Vagina (tissue), 2 donors: ENCODE results near the gene GABRA6.

Experiments
- POLR2A ChIP-seq, 2 donors: fragments of 450-650 bp; IDR thresholded peaks; one replicate each; pipeline ENCODE4 v1.6.1; 2017; ENCODE audit warnings: antibody characterized with exemption in 2 of 2, mild to moderate bottlenecking in 2 of 2, moderate library complexity in 2 of 2
- TF ChIP-seq, protein P1 (sequence below), 3 experiments: fragments of 450-650 bp in 2 of 3; fragments of 200-600 bp in 1 of 3; sonication (generic) in 1 of 3; IDR thresholded peaks; one replicate each; pipeline ENCODE4 v1.5.1; 2017 to 2019; ENCODE audit warnings: antibody characterized with exemption in 3 of 3, mild to moderate bottlenecking in 2 of 3, moderate library complexity in 2 of 3

DNA sequence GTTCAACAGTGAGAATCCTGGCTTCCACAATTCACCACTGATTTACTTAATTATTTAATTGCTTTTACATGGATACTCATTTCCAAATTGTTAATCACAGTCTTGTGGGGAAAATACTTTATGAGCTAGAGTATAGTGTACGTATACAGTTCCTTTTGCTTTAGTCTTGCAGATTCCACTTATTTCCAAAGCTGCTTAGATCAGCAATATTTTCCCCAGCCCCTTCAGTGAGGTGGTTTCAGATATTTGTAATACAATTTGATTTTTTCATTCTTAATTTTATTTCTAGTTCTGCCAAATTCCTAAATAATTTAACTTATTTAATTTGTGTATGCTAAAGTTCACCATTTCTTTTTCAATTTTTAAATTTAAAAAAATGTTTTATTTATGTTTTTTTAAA is 40.3 kb upstream of the GABRA6 start:
- TF ChIP-seq, protein P1, sequence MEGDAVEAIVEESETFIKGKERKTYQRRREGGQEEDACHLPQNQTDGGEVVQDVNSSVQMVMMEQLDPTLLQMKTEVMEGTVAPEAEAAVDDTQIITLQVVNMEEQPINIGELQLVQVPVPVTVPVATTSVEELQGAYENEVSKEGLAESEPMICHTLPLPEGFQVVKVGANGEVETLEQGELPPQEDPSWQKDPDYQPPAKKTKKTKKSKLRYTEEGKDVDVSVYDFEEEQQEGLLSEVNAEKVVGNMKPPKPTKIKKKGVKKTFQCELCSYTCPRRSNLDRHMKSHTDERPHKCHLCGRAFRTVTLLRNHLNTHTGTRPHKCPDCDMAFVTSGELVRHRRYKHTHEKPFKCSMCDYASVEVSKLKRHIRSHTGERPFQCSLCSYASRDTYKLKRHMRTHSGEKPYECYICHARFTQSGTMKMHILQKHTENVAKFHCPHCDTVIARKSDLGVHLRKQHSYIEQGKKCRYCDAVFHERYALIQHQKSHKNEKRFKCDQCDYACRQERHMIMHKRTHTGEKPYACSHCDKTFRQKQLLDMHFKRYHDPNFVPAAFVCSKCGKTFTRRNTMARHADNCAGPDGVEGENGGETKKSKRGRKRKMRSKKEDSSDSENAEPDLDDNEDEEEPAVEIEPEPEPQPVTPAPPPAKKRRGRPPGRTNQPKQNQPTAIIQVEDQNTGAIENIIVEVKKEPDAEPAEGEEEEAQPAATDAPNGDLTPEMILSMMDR (IDR thresholded peaks at IDR 0.05): no peak
- TF ChIP-seq POLR2A (IDR thresholded peaks at IDR 0.05): no peak
